HEK293 (cell line): ENCODE data around the gene CSMD2.

ENCODE experiments used
- CTCF ChIA-PET: fragments of 350-600 bp; formaldehyde crosslinking; extraction: SDS; loops from one replicate; lab custom pipeline; 2021; ENCODE audit warnings: antibody characterized with exemption; lab: Yijun Ruan, JAX
- POLR2A ChIA-PET: fragments of 300-600 bp; formaldehyde crosslinking; extraction: SDS; loops from one replicate; lab custom pipeline; 2020; ENCODE audit warnings: antibody characterized with exemption, inconsistent platforms; lab: Yijun Ruan, JAX
- H3K27ac ChIP-seq: fragments of 200-500 bp; sonication (Bioruptor generic); 2 replicates; pipeline ENCODE4 v1.5.1; 2014; ENCODE audit warnings: low read depth, low read length, control low read depth, inconsistent platforms; ENCODE audit errors: extremely low read depth
- H3K36me3 ChIP-seq, 2 experiments: fragments of 200-500 bp in 1 of 2; sonication (Bioruptor generic) in 1 of 2; 1 replicate in 1 of 2; 2 replicates in 1 of 2; pipeline ENCODE4 v1.5.1; 2014 to 2017; ENCODE audit warnings: inconsistent platforms in 2 of 2, low read length in 2 of 2; ENCODE audit not compliant: control insufficient read depth in 2 of 2, insufficient read depth in 1 of 2
- H3K4me1 ChIP-seq: fragments of 200-500 bp; sonication (Bioruptor generic); 2 replicates; pipeline ENCODE4 v1.5.1; 2014; ENCODE audit warnings: mild to moderate bottlenecking, low read length, inconsistent platforms; ENCODE audit not compliant: control insufficient read depth, insufficient read depth
- H3K4me3 ChIP-seq: 2 replicates; pipeline ENCODE4 v1.5.1; 2011; ENCODE audit warnings: low read depth, mild to moderate bottlenecking, control low read depth, low read length, moderate library complexity
- H3K9me3 ChIP-seq: fragments of 200-500 bp; sonication (Bioruptor generic); 2 replicates; pipeline ENCODE4 v1.5.1; 2014; ENCODE audit warnings: low read depth, low read length, inconsistent platforms; ENCODE audit not compliant: control insufficient read depth, insufficient read depth
- GLI4 ChIP-seq: fragments of 450-650 bp; formaldehyde crosslinking; IDR thresholded peaks from 2 replicates; pipeline ENCODE4 v1.5.1; 2016; ENCODE audit warnings: missing biosample characterization, missing genetic modification characterization
- IKZF3 ChIP-seq: fragments of 450-650 bp; IDR thresholded peaks from 2 replicates; pipeline ENCODE4 v1.5.0; 2018; ENCODE audit warnings: missing biosample characterization, mild to moderate bottlenecking, missing genetic modification characterization, moderate library complexity
- OVOL3 ChIP-seq: fragments of 450-650 bp; formaldehyde crosslinking; IDR thresholded peaks from 2 replicates; pipeline ENCODE4 v1.5.1; 2016; ENCODE audit warnings: missing biosample characterization, missing genetic modification characterization
- REPIN1 ChIP-seq: fragments of 450-650 bp; formaldehyde crosslinking; IDR thresholded peaks from 2 replicates; pipeline ENCODE4 v1.5.1; 2017; ENCODE audit warnings: missing biosample characterization, missing genetic modification characterization, low read depth
- SCRT2 ChIP-seq: fragments of 450-650 bp; formaldehyde crosslinking; IDR thresholded peaks from 2 replicates; pipeline ENCODE4 v1.5.1; 2016; ENCODE audit warnings: missing biosample characterization, missing genetic modification characterization
- SP2 ChIP-seq: fragments of 450-650 bp; formaldehyde crosslinking; IDR thresholded peaks from 2 replicates; pipeline ENCODE4 v1.5.1; 2016; ENCODE audit warnings: missing biosample characterization, missing genetic modification characterization
- TRIM28 ChIP-seq: IDR thresholded peaks from 2 replicates; pipeline ENCODE4 v1.6.1; 2011; ENCODE audit warnings: low read length, control low read depth, borderline replicate concordance
- ZNF121 ChIP-seq: fragments of 450-650 bp; formaldehyde crosslinking; IDR thresholded peaks from 2 replicates; pipeline ENCODE4 v1.5.1; 2016; ENCODE audit warnings: missing biosample characterization, missing genetic modification characterization
- ZNF140 ChIP-seq: fragments of 450-650 bp; formaldehyde crosslinking; IDR thresholded peaks from 2 replicates; pipeline ENCODE4 v1.5.1; 2016; ENCODE audit warnings: missing biosample characterization, missing genetic modification characterization
- ZNF16 ChIP-seq: fragments of 450-650 bp; formaldehyde crosslinking; IDR thresholded peaks from 2 replicates; pipeline ENCODE4 v1.5.1; 2016; ENCODE audit warnings: low read depth, missing biosample characterization, missing genetic modification characterization
- ZNF214 ChIP-seq: fragments of 450-650 bp; formaldehyde crosslinking; IDR thresholded peaks from 2 replicates; pipeline ENCODE4 v1.5.1; 2017; ENCODE audit warnings: missing biosample characterization, mild to moderate bottlenecking, missing genetic modification characterization, borderline replicate concordance
- ZNF221 ChIP-seq: fragments of 450-650 bp; formaldehyde crosslinking; IDR thresholded peaks from 2 replicates; pipeline ENCODE4 v1.5.1; 2017; ENCODE audit warnings: missing biosample characterization, missing genetic modification characterization, borderline replicate concordance
- ZNF24 ChIP-seq: fragments of 450-650 bp; formaldehyde crosslinking; IDR thresholded peaks from 2 replicates; pipeline ENCODE4 v1.5.1; 2016; ENCODE audit warnings: missing biosample characterization, missing genetic modification characterization
- ZNF37A ChIP-seq: fragments of 450-650 bp; IDR thresholded peaks from 2 replicates; pipeline ENCODE4 v1.5.1; 2018; ENCODE audit warnings: missing biosample characterization, missing genetic modification characterization
- ZNF514 ChIP-seq: fragments of 450-650 bp; formaldehyde crosslinking; IDR thresholded peaks from 2 replicates; pipeline ENCODE4 v1.5.1; 2016; ENCODE audit warnings: missing biosample characterization, missing genetic modification characterization
- ZNF558 ChIP-seq: fragments of 450-650 bp; formaldehyde crosslinking; IDR thresholded peaks from 2 replicates; pipeline ENCODE4 v1.5.1; 2016; ENCODE audit warnings: missing biosample characterization, missing genetic modification characterization
- ZNF610 ChIP-seq: fragments of 450-650 bp; formaldehyde crosslinking; IDR thresholded peaks from 2 replicates; pipeline ENCODE4 v1.5.1; 2016; ENCODE audit warnings: missing biosample characterization, missing genetic modification characterization, borderline replicate concordance
- ZNF626 ChIP-seq: fragments of 450-650 bp; sonication (Bioruptor Pico); formaldehyde crosslinking; IDR thresholded peaks from 2 replicates; pipeline ENCODE4 v1.5.1; 2018; ENCODE audit warnings: missing biosample characterization, missing genetic modification characterization, inconsistent platforms
- ZNF677 ChIP-seq: fragments of 450-650 bp; IDR thresholded peaks from 2 replicates; pipeline ENCODE4 v1.5.0; 2018; ENCODE audit warnings: missing biosample characterization, mild to moderate bottlenecking, missing genetic modification characterization, moderate library complexity
- ZNF837 ChIP-seq: fragments of 450-650 bp; formaldehyde crosslinking; IDR thresholded peaks from 2 replicates; pipeline ENCODE4 v1.5.1; 2016; ENCODE audit warnings: missing biosample characterization, missing genetic modification characterization
- ZNF843 ChIP-seq: fragments of 450-650 bp; formaldehyde crosslinking; IDR thresholded peaks from 2 replicates; pipeline ENCODE4 v1.5.1; 2016; ENCODE audit warnings: missing biosample characterization, missing genetic modification characterization
- TF ChIP-seq, protein P1 (sequence below): fragments of 450-650 bp; formaldehyde crosslinking; IDR thresholded peaks from 2 replicates; pipeline ENCODE4 v1.5.1; 2016; ENCODE audit warnings: missing biosample characterization, missing genetic modification characterization
- TF ChIP-seq, protein P2 (sequence below): fragments of 450-650 bp; formaldehyde crosslinking; IDR thresholded peaks from 2 replicates; pipeline ENCODE4 v1.5.1; 2016; ENCODE audit warnings: missing biosample characterization, missing genetic modification characterization
- TF ChIP-seq, protein P3 (sequence below): fragments of 450-650 bp; IDR thresholded peaks from 2 replicates; pipeline ENCODE4 v1.5.1; 2018; ENCODE audit warnings: missing biosample characterization, mild to moderate bottlenecking, missing genetic modification characterization
- TF ChIP-seq, protein P4 (sequence below): fragments of 450-650 bp; formaldehyde crosslinking; IDR thresholded peaks from 2 replicates; pipeline ENCODE4 v1.5.1; 2016; ENCODE audit warnings: missing biosample characterization, missing genetic modification characterization
- TF ChIP-seq, protein P5 (sequence below): fragments of 450-650 bp; formaldehyde crosslinking; optimal IDR thresholded peaks from 2 replicates; pipeline ENCODE3; 2016; ENCODE audit warnings: missing biosample characterization, mild to moderate bottlenecking, missing genetic modification characterization
- TF ChIP-seq, protein P6 (sequence below): fragments of 450-650 bp; formaldehyde crosslinking; IDR thresholded peaks from 2 replicates; pipeline ENCODE4 v1.5.1; 2016; ENCODE audit warnings: missing biosample characterization, missing genetic modification characterization
- TF ChIP-seq, protein P7 (sequence below): fragments of 450-650 bp; formaldehyde crosslinking; IDR thresholded peaks from 2 replicates; pipeline ENCODE4 v1.5.1; 2016; ENCODE audit warnings: missing biosample characterization, missing genetic modification characterization

The CSMD2 gene

DNA sequence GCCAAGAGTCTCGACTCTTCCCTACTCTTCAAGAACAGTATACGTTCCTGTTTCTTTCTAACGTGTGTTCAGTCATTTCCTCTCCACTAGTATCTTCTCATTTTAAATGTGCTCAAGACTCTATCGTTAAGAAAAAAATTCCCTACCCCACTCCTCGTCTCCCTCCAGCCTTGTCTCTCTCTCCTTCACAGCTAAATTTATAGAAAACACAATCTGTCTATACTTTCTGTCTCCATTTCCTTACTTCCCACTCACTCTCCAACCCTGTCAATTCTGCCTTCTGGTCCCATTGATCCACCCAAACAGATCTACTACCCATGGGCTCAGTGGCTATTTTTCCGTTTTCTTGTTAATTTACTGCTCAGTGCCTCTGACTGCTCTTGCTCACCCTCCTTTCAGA, 75.3 kb downstream of the CSMD2 start (continued):
- no peak for TF ChIP-seq ZNF16
- no peak for TF ChIP-seq ZNF37A (tag by site-specific recombination)
- TF ChIP-seq, protein P1, sequence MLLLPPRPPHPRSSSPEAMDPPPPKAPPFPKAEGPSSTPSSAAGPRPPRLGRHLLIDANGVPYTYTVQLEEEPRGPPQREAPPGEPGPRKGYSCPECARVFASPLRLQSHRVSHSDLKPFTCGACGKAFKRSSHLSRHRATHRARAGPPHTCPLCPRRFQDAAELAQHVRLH, result no peak
- TF ChIP-seq, protein P2, sequence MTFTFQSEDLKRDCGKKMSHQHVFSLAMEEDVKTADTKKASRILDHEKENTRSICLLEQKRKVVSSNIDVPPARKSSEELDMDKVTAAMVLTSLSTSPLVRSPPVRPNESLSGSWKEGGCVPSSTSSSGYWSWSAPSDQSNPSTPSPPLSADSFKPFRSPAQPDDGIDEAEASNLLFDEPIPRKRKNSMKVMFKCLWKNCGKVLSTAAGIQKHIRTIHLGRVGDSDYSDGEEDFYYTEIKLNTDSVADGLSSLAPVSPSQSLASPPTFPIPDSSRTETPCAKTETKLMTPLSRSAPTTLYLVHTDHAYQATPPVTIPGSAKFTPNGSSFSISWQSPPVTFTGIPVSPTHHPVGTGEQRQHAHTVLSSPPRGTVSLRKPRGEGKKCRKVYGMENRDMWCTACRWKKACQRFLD (tag by site-specific recombination), result no peak
- no peak for TF ChIP-seq IKZF3 (tag by site-specific recombination)
- no peak for TF ChIP-seq ZNF24 (tag by site-specific recombination)
- TF ChIP-seq, protein P3, sequence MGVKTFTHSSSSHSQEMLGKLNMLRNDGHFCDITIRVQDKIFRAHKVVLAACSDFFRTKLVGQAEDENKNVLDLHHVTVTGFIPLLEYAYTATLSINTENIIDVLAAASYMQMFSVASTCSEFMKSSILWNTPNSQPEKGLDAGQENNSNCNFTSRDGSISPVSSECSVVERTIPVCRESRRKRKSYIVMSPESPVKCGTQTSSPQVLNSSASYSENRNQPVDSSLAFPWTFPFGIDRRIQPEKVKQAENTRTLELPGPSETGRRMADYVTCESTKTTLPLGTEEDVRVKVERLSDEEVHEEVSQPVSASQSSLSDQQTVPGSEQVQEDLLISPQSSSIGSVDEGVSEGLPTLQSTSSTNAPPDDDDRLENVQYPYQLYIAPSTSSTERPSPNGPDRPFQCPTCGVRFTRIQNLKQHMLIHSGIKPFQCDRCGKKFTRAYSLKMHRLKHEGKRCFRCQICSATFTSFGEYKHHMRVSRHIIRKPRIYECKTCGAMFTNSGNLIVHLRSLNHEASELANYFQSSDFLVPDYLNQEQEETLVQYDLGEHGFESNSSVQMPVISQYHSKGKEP (tag by site-specific recombination), result no peak
- TF ChIP-seq TRIM28, result no peak
- no peak for TF ChIP-seq ZNF610 (tag by site-specific recombination)
- TF ChIP-seq, protein P4, sequence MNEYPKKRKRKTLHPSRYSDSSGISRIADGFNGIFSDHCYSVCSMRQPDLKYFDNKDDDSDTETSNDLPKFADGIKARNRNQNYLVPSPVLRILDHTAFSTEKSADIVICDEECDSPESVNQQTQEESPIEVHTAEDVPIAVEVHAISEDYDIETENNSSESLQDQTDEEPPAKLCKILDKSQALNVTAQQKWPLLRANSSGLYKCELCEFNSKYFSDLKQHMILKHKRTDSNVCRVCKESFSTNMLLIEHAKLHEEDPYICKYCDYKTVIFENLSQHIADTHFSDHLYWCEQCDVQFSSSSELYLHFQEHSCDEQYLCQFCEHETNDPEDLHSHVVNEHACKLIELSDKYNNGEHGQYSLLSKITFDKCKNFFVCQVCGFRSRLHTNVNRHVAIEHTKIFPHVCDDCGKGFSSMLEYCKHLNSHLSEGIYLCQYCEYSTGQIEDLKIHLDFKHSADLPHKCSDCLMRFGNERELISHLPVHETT (tag by site-specific recombination), result no peak
- TF ChIP-seq, protein P5, sequence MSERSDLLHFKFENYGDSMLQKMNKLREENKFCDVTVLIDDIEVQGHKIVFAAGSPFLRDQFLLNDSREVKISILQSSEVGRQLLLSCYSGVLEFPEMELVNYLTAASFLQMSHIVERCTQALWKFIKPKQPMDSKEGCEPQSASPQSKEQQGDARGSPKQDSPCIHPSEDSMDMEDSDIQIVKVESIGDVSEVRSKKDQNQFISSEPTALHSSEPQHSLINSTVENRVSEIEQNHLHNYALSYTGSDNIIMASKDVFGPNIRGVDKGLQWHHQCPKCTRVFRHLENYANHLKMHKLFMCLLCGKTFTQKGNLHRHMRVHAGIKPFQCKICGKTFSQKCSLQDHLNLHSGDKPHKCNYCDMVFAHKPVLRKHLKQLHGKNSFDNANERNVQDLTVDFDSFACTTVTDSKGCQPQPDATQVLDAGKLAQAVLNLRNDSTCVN (tag by site-specific recombination), result no peak

DNA sequence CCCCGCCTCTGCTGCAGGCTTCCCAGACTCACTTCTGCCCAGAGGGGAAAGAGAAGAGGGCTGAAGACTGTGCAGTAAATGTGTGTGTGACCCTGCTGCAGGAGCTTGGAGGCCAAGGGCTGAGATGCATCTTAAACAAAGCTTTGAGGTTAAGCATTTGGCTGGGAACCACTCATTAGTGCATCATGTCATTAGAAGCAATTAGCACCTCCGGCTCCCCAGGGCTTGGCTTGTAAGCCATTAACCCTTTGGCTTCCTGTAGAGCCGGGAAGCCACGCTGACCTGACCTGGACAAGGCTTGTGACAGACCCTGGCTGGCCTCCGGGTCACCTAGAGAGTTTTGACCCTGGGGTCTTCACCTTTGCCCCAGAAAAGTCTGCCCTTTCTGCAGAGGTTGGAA, 77.0 kb downstream of the CSMD2 start:
- CTCF ChIA-PET, result no interaction called here
- no peaks in the 10 kb centered on the region for H3K9me3 ChIP-seq
- no peak overlapping the region for H3K27ac ChIP-seq
- no peak overlapping the region for H3K4me3 ChIP-seq
- no peaks in the 10 kb centered on the region for H3K4me1 ChIP-seq
- no peak for TF ChIP-seq REPIN1 (tag by site-specific recombination)
- TF ChIP-seq ZNF214 (tag by site-specific recombination), result no peak
- H3K36me3 ChIP-seq, result no peaks in the 10 kb centered on the region
- POLR2A ChIA-PET, result no interaction called here

DNA sequence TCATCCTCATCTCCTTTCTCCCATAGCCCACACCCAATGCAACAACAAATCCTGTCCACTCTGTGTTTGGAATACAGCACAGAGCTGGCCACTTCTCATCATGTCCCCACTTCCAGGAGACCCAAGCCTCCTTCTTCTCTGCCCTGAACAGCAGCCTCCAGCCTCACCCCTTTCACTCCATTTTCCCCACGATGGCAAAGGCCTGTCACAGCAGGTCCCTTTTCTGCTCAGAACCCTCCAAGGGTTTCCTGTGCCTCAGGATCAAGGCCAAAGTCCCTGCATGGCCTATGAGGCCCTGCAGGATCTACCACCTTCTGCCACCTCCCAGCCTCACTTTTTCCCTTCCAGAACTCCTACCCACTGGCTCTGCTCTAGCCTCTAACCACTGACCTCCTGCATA, 78.5 kb downstream of the CSMD2 start:
- Histone ChIP-seq H3K27ac (no peak overlapping the region), H3K4me1 (no peaks in the 10 kb centered on the region), H3K36me3 (no peaks in the 10 kb centered on the region), H3K9me3 (no peaks in the 10 kb centered on the region), H3K4me3 (no peak overlapping the region)
- ChIA-PET POLR2A (no interaction called here), CTCF (no interaction called here)
- TF ChIP-seq ZNF837 (tag by site-specific recombination) (no peak), ZNF677 (tag by site-specific recombination) (no peak), ZNF626 (no peak), ZNF221 (tag by site-specific recombination) (no peak), SP2 (tag by site-specific recombination) (no peak), OVOL3 (tag by site-specific recombination) (no peak), ZNF121 (tag by site-specific recombination) (no peak), ZNF140 (no peak), ZNF514 (tag by site-specific recombination) (no peak), ZNF24 (tag by site-specific recombination) (no peak), ZNF558 (tag by site-specific recombination) (no peak), GLI4 (tag by site-specific recombination) (no peak), SCRT2 (tag by site-specific recombination) (no peak), ZNF843 (tag by site-specific recombination) (no peak)
- TF ChIP-seq, protein P6, sequence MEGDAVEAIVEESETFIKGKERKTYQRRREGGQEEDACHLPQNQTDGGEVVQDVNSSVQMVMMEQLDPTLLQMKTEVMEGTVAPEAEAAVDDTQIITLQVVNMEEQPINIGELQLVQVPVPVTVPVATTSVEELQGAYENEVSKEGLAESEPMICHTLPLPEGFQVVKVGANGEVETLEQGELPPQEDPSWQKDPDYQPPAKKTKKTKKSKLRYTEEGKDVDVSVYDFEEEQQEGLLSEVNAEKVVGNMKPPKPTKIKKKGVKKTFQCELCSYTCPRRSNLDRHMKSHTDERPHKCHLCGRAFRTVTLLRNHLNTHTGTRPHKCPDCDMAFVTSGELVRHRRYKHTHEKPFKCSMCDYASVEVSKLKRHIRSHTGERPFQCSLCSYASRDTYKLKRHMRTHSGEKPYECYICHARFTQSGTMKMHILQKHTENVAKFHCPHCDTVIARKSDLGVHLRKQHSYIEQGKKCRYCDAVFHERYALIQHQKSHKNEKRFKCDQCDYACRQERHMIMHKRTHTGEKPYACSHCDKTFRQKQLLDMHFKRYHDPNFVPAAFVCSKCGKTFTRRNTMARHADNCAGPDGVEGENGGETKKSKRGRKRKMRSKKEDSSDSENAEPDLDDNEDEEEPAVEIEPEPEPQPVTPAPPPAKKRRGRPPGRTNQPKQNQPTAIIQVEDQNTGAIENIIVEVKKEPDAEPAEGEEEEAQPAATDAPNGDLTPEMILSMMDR (tag by site-specific recombination), result no peak
- TF ChIP-seq, protein P7, sequence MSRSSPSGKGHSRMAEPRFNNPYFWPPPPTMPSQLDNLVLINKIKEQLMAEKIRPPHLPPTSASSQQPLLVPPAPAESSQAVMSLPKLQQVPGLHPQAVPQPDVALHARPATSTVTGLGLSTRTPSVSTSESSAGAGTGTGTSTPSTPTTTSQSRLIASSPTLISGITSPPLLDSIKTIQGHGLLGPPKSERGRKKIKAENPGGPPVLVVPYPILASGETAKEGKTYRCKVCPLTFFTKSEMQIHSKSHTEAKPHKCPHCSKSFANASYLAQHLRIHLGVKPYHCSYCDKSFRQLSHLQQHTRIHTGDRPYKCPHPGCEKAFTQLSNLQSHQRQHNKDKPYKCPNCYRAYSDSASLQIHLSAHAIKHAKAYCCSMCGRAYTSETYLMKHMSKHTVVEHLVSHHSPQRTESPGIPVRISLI (tag by site-specific recombination), result no peak
